HG03460 (cell line): ENCODE results near the gene DISC1.
"Not testable (repeated sequence)": the region's sequence is repeated elsewhere in the genome, so short reads cannot be mapped to it uniquely, and the experiment has no call there.

Experiments used
- ATAC-seq: cut with Tn5 transposase; IDR thresholded peaks from one replicate; pipeline ENCODE4 v1.9.1; 2021; ENCODE audit not compliant: unreplicated experiment

DISC1 gene

DNA sequence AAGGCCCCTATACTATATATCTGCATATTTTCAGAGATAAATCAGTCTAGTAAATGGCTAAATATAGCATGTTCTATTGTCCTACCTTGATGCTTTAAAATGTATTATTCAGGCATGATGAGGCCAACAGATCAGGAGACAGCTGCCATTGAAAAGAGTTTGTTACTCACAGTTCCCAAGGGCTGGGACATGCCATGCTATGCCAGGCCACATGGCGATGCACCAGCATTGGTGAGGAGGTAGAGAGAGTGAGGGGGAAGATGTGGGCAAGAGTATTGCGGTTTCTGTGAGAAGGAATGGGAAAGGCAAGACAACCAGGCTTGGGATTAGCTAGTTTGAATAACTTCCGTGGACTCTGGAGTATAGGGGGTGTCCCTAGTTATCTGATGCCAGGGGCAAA is 316.5 kb downstream of the DISC1 start:
- no peak for ATAC-seq

DNA sequence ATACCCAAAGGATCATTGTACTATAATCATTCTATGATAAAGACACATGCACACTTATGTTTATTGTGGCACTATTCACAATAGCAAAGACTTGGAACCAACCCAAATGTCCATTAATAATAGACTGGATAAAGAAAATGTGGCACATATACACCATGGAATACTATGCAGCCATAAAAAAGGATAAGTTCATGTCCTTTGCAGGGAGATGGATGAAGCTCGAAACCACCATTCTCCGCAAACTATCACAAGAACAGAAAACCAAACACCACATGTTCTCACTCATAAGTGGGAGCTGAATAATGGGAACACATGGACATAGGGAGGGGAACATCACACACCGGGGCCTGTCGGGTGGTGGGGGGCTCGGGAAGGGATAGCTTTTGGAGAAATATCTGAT is 321.5 kb downstream of the DISC1 start:
- not testable (repeated sequence) for ATAC-seq

DNA sequence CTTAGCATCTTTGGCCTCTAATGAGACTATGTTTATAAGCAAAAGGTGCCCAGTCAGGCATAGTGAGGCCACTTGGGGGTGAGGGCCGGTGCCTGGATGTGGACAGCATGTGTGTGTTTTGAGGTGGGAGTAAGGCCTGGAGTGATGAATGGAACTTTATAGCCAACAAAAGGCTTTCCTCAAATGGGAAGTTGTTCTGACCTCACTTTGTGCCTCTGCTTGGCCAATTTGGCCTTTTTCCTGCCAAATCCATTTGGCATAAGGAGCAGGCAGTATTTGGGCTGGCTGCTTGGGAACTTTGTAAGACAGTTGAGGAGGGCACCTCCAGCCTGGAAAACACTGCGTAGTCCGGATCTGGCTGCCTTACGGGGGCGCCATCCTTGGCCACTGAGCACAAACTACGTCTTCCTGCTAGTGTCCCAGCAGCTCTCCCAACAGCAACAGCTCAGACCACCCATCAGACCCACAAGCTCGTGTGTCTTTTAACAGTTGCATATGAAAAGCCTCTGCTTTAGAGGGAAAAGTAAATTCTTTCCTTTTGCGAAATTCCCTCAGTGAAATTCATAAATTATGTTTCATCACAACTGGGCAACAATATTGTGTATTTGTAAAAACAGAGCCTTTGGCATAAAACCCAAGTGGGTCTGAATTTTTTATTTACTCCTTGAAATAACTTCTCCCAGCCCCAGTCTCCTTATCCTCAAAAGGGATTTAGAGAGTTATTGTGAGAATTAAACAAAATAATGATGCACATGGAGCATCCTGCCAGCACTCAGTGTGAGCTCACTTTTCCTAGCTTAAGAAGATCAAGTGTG is 322.9 kb downstream of the DISC1 start:
- no peak for ATAC-seq

GRCh38 chr1:231950331-231951128 is 323.9 kb downstream of the DISC1 start:
- no peak for ATAC-seq

- ATAC-seq, result no peak
Measured at GRCh38 chr1:231951374-231951773, 324.8 kb downstream of the DISC1 start.

GRCh38 chr1:231952154-231952553 is 325.6 kb downstream of the DISC1 start:
- no peak for ATAC-seq

DNA sequence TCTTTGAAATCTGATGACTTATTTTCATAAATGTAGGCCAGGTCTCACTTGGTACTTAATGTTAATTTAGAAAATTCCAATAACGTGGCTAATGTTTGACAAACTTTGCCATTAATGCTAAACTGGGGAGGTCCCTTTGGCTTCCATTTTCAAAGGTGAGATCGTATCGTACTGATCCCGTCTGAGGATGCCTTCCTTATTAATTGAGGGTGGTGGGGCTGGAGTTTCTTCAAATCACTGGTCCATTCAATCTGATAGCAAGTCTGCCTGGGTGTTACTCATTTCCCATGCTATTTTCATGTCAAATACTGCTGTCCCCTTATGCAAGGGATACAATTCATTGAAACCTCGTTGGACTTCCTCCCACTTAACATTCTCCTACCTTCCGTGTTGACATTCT is 327.1 kb downstream of the DISC1 start:
- ATAC-seq, result no peak

DNA sequence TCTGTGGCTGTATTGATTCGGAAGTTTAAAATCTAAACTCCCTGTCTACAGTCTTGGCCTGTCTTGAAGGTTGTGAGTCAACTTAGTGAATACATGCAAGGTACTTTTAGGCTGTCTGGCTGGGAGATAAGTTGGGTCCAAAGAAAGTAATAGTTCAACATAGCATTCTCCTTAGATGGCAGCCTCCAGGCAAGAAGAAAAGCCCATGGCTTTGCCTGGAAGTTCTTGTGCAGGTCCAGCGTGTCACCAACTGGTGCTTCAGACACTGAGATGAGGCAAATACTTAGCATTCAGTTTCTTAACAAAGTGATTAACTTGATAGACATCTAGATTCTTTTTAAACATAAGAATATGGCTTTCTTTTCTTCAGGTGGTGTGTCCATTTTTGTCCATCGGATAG is 328.2 kb downstream of the DISC1 start:
- ATAC-seq, result no peak

- ATAC-seq, result no peak
Measured at GRCh38 chr1:231957359-231957758, 330.8 kb downstream of the DISC1 start.

- ATAC-seq, result no peak
Measured at GRCh38 chr1:231958448-231958847, 331.9 kb downstream of the DISC1 start.

- no peak for ATAC-seq
Measured at GRCh38 chr1:231959225-231959884, 332.8 kb downstream of the DISC1 start.

DNA sequence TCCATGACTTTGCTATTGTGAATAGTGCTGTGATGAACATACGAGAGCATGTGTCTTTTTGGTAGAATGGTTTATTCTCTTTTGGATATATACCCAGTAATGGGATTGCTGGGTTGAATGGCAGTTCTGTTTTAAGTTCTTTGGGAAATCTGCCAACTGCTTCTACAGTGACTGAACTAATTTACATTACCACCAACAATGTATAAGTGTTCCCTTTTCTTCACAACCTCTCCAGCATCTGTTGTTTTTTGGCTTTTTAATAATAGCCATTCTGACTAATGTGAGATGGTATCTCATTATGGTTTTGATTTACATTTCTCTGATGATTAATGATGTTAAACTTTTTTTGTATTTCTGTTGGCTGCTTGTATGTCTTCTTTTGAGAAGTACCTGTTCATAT is 335.2 kb downstream of the DISC1 start:
- not testable (repeated sequence) for ATAC-seq

DNA sequence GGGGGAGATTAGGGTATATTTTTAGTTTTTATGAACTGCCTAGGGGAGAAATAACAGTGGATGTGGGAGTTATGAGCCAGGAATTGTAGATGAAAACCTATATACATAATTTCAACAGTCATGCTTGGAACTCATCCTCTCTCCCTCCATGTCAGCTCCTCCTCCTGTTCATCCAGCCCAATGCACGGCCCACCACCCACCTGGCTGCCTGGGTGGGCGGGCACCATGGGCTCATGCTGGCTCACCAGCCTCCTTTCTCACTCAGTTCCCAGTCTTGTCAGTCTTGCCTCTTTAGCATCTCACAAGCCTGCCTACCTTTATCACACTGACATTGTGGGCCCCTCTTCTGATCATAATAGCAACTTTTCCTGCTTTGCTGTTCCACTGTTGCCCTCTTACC is 336.0 kb downstream of the DISC1 start:
- ATAC-seq, result no peak

- ATAC-seq, result no peak
Measured at GRCh38 chr1:231964241-231964640, 337.7 kb downstream of the DISC1 start.

DNA sequence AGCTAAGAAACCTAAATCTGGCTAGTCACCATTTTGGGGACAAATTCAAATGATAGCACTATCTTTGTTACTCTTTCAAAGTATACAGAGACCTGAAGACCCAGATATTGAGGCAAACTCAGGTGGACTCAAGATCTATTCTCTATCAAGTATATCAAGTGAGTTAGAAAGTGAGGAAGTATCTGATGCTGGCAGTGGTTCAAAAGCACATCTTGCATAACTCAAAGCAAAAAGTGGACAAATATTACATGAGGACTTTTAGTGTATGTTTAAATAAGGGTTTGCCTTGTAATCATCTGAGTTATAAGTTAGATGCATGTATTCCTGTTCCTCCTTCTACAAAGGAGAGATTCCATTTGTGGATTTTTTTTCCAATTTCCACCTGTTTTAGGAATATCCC is 338.4 kb downstream of the DISC1 start:
- ATAC-seq, result no peak

DNA sequence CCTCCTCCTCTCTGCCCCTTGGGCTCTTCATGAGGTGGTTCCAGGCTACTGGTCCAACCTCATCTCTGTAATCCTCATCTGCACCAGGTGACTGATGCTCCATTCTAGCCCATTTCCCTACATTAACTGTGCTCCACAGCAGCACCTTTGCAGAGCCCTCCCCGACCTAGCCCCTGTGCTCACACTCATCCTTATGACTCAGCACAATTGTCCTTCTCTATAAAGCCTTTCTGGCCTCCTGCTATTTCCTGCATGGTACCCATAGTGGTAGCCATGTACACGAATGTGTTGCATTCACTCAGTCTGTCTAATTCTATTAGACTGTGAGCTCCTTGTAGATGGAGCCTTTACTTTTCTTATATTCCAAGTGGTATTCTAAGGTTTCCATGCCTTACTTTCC is 339.0 kb downstream of the DISC1 start:
- no peak for ATAC-seq

- no peak for ATAC-seq
Measured at GRCh38 chr1:231966983-231967382, 340.4 kb downstream of the DISC1 start.

- ATAC-seq, result no peak
Measured at GRCh38 chr1:231969076-231969475, 342.5 kb downstream of the DISC1 start.

GRCh38 chr1:231969761-231970160 is 343.2 kb downstream of the DISC1 start:
- ATAC-seq, result not testable (repeated sequence)

GRCh38 chr1:231970684-231971083 is 344.1 kb downstream of the DISC1 start:
- ATAC-seq, result no peak

GRCh38 chr1:231971397-231972110 is 345.0 kb downstream of the DISC1 start:
- ATAC-seq, result no peak
